ENCODE measurements around the gene TLCD3B. TPM values are rescaled to one million over a fixed set of nuclear protein-coding genes. Genes with fewer than 3 reads are reported as not detected.

TLCD3B gene
- total RNA-seq, 1 donor from 2014 or later, result 1.4 TPM

GRCh38 chr16:29989111-29989858 lies 41.8 kb downstream of the TLCD3B start:
- no peak overlapping the region for H2AFZ ChIP-seq (ENCODE audit: low read depth, low read length)
- TF ChIP-seq CTCF (IDR thresholded peaks at IDR 0.05; ENCODE audit: insufficient read depth, low read depth, low read length), result no peak
- TF ChIP-seq EZH2 (IDR thresholded peaks at IDR 0.05; ENCODE audit: insufficient read depth, low read length), result no peak
- no peak overlapping the region for H3K4me3 ChIP-seq (ENCODE audit: insufficient read depth, low read depth, low read length)
- H3K9me3 ChIP-seq (ENCODE audit: insufficient read depth, low read depth, low read length), result no peaks in the 10 kb centered on the region
- peaks cover under 1% of the 10 kb centered on the region for H3K4me1 ChIP-seq (ENCODE audit: insufficient read depth, low read length)
- no peak for DNase-seq (ENCODE audit: low read depth)
- Mint-ChIP-seq H3K4me3 (ENCODE audit: unreplicated experiment) (no peak overlapping the region), H3K4me1 (ENCODE audit: low read depth, unreplicated experiment) (no peaks in the 10 kb centered on the region), H3K27me3 (ENCODE audit: low read depth, unreplicated experiment) (no peaks in the 10 kb centered on the region), H3K36me3 (ENCODE audit: low read depth, unreplicated experiment) (peaks cover 20% of the 10 kb centered on the region), H3K27ac (ENCODE audit: unreplicated experiment) (no peak overlapping the region), H3K9me3 (ENCODE audit: unreplicated experiment) (no peaks in the 10 kb centered on the region)
- H3K9ac ChIP-seq (ENCODE audit: low read length), result no peak overlapping the region
- H3K79me2 ChIP-seq (ENCODE audit: insufficient read depth, low read length), result no peaks in the 10 kb centered on the region
- no peak overlapping the region for H3K27ac ChIP-seq (ENCODE audit: low read depth, low read length)
- FAIRE-seq, result no peak
- H3K4me2 ChIP-seq (ENCODE audit: low read length), result no peak overlapping the region
- H3K36me3 ChIP-seq (ENCODE audit: insufficient read depth, low read length), result peaks cover 34% of the 10 kb centered on the region
- no peaks in the 10 kb centered on the region for H3K27me3 ChIP-seq (ENCODE audit: insufficient read depth, low read length)
- H4K20me1 ChIP-seq (ENCODE audit: insufficient read depth, low read length), result peaks cover 33% of the 10 kb centered on the region

GRCh38 chr16:29988346-29989075 lies 42.6 kb downstream of the TLCD3B start:
- TF ChIP-seq CTCF (IDR thresholded peaks at IDR 0.05; ENCODE audit: insufficient read depth, low read depth, low read length), result no peak

More at GRCh38 chr16:29988346-29989075, 42.6 kb downstream of the TLCD3B start:
- no peak overlapping the region for H3K9ac ChIP-seq (ENCODE audit: low read length)
- FAIRE-seq, result no peak
- H2AFZ ChIP-seq (ENCODE audit: low read depth, low read length), result no peak overlapping the region
- H3K79me2 ChIP-seq (ENCODE audit: insufficient read depth, low read length), result no peaks in the 10 kb centered on the region
- no peaks in the 10 kb centered on the region for H3K4me1 ChIP-seq (ENCODE audit: insufficient read depth, low read length)
- no peak overlapping the region for H3K27ac ChIP-seq (ENCODE audit: low read depth, low read length)
- no peak overlapping the region for H3K4me3 Mint-ChIP-seq (ENCODE audit: unreplicated experiment)
- H3K36me3 ChIP-seq (ENCODE audit: insufficient read depth, low read length), result peaks cover 41% of the 10 kb centered on the region
- peaks cover 35% of the 10 kb centered on the region for H4K20me1 ChIP-seq (ENCODE audit: insufficient read depth, low read length)
- H3K4me3 ChIP-seq (ENCODE audit: insufficient read depth, low read depth, low read length), result no peak overlapping the region
- no peak overlapping the region for H3K4me2 ChIP-seq (ENCODE audit: low read length)
- H3K9me3 Mint-ChIP-seq (ENCODE audit: unreplicated experiment), result no peaks in the 10 kb centered on the region
- H3K27me3 ChIP-seq (ENCODE audit: insufficient read depth, low read length), result no peaks in the 10 kb centered on the region
- H3K4me1 Mint-ChIP-seq (ENCODE audit: low read depth, unreplicated experiment), result no peaks in the 10 kb centered on the region
- no peaks in the 10 kb centered on the region for H3K27me3 Mint-ChIP-seq (ENCODE audit: low read depth, unreplicated experiment)
- H3K36me3 Mint-ChIP-seq (ENCODE audit: low read depth, unreplicated experiment), result peaks cover 18% of the 10 kb centered on the region
- H3K9me3 ChIP-seq (ENCODE audit: insufficient read depth, low read depth, low read length), result no peaks in the 10 kb centered on the region
- H3K27ac Mint-ChIP-seq (ENCODE audit: unreplicated experiment), result no peak overlapping the region
- no peak for DNase-seq (ENCODE audit: low read depth)
